Central memory CD4-positive, alpha-beta T cell (primary cell): Measurements from ENCODE around the gene MLPH.

Source experiments
- DNase-seq: peaks from one replicate; pipeline ENCODE4 v3.0.0; 2022

MLPH gene

DNA sequence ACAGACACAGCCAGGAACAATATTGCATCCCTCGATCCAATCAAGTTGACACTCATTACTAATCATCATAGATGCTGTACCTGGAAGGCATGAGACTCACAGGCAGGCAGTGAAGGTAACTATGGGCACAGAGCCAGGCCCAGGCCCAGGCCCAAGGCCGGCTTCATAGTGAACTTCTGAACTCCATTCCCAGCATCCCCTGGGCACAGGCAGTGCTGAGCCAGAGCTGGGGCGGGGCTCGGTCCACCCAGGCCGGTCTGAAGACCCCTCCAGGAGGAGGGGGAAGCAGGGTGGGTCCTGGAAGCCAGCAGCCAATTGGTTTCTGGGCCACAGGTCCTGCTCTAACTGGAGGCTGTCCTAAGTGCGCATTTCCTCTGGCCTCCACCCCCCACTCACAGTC lies 37.6 kb downstream of the MLPH start:
- no peak for DNase-seq

- no peak for DNase-seq
Measured at GRCh38 chr2:237525559-237526157, 38.6 kb downstream of the MLPH start.

DNA sequence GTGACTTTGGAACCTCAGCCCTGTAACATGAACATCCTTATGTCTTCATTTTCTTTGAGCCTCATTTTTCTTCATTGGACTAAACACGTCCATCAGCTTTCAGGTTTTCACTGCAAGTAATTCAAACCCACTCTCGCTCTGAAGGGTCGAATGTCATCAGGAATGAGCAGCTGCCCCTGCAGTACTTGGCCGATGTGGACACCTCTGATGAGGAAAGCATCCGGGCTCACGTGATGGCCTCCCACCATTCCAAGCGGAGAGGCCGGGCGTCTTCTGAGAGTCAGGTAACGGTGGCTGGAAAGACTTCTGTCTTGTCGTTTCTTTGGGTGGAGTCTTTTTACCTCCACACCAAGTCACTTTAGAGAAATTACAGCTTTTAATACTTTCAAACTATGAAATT lies 40.2 kb downstream of the MLPH start:
- no peak for DNase-seq

DNA sequence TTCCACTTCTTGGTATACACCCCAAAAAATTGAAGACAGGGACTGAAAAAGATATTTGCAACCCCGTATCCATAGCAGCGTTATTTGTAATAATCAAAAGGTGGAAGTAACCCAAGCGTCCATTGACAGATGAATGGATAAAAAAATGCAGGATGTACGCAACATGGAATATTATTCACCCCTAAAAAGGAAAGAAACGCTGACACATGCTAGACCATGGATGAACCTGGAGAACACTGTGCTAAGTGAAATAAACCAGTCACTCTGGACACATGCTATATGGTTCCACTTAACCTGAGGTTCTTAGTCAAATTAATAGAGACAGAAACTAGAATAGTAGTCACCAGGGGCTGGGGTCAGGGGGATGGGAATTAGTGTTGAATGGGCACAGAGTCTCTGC lies 40.7 kb downstream of the MLPH start:
- no peak for DNase-seq

- no peak for DNase-seq
Measured at GRCh38 chr2:237529452-237530402, 42.7 kb downstream of the MLPH start.

DNA sequence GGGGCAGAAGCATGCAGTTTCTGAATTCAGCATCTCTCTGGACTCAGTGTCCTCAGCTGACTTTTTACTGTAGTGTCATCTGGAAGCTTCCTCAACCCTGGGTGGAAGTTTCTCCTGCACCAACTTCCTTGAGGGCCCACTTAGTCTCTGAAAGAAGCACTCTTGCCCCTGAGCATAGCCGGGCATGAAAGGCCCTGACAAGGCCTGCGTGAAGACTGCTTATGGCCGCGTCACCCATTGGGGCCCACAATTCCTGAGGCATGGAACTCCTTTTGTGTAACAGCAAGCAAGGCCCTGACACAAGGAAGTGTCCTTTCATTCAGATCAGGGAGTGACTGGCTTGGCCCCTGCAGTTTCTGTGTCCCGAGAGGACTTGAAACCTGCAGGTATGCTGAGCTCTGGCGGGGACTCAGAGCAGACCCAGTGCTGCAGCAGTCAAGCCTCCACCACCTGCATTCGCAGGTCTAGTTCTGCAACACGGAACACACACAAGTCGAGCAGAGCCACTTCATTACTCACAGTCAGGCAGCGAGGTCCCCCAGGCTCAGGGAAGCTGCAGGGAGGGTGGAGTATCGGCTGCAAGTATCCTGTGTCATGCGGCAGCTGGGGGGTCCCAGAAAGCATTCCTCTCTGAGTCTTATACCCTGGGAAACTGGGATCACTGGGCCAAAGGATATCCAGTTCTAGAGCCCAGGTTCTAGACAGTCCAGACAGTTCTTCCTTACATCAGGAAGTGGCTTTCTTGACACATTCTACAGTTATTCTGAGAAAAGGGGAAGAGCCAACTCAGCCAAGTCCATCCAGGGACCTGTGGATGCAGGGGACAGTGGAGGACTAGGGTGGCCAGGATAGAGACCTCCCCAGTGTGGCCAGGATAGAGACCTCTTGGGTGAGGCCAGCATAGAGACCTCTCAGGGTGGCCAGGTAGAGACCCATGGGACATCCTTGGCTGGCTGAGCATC lies 43.7 kb downstream of the MLPH start:
- DNase-seq = no peak

- DNase-seq = no peak
Measured at GRCh38 chr2:237532160-237532559, 45.1 kb downstream of the MLPH start.

- no peak for DNase-seq
Measured at GRCh38 chr2:237533668-237534161, 46.7 kb downstream of the MLPH start.

- DNase-seq = no peak
Measured at GRCh38 chr2:237534380-237534779, 47.3 kb downstream of the MLPH start.

GRCh38 chr2:237535385-237536082 lies 48.5 kb downstream of the MLPH start:
- no peak for DNase-seq

GRCh38 chr2:237536083-237536415 lies 49.0 kb downstream of the MLPH start:
- no peak for DNase-seq

GRCh38 chr2:237536617-237537016 lies 49.6 kb downstream of the MLPH start:
- DNase-seq = no peak

GRCh38 chr2:237538001-237538720 lies 51.1 kb downstream of the MLPH start:
- no peak for DNase-seq

DNA sequence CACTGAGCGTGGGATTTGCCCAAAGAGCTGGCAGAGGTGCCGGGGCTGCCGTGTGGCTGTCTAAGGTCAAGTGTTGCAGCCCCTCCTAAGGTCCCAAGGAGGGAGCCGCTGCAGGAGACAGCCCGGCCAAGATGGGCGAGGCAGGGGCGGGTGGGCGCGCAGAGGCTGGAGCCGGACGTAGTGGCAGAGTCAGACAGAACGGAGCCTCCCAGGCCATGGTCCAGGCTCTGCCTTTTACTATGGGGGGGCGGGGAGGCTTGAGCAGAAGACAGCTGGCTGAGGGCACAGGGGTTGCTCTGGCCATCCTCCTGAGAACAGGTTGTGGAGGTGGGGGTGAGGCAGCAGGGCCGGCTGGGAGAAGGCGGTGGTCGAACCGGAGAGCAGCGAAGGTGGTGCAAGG lies 51.9 kb downstream of the MLPH start:
- no peak for DNase-seq

DNA sequence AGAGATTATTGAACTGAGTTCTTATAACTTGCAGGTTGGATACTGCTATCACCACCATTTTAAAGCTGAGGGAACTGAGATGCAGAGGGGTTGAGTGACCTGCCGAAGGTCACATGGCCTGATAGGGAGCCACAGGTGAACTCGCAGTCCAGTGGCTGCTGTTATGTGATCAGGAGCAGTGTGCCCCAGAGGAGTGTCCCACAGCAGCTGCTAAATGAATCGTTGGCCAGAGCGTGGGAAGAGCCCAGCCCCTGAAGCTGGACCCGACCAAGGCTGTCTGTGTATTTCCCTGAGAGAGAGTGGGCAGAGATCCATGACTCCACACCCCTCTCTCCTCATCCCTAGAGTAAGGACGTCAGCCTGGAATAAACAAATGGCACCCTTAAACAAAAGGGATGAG lies 52.6 kb downstream of the MLPH start:
- DNase-seq = no peak

GRCh38 chr2:237540223-237540775 lies 53.2 kb downstream of the MLPH start:
- no peak for DNase-seq

DNA sequence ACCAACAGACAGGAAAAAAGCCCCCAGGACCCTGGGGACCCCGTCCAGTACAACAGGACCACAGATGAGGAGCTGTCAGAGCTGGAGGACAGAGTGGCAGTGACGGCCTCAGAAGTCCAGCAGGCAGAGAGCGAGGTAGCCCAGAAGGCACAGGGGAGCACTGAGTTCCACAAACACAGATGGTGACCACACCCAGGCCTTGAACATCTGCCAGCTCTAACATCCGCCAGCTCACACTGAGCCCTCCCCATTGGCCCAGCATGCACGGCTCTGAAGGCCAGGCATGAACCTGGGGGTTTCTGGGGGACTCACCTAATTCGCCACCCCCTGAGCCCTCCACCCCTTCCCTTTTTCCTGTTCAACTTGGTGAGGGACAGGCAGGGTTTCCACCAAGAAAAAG lies 53.8 kb downstream of the MLPH start:
- DNase-seq = no peak

DNA sequence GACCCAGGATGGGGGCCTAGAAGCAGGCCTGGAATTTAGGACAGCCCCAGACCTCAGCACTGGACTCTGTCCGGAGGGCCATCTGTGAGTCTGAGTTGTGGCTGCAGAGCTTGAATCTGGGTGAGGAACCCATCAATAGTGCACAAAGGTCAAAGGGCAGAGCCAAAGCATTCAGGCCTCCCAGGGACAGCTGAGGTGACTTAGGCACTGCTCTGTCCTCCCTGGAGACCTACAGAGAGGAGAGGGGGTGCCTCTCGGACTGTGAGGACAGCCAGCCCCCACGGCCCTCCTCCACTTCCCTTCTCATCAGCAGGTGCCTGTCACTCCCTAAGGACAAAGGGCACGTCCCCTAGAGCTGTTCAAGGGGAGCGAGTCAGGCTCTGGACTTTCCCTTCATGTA lies 54.2 kb downstream of the MLPH start:
- no peak for DNase-seq

GRCh38 chr2:237542001-237542704 lies 55.1 kb downstream of the MLPH start:
- no peak for DNase-seq

DNA sequence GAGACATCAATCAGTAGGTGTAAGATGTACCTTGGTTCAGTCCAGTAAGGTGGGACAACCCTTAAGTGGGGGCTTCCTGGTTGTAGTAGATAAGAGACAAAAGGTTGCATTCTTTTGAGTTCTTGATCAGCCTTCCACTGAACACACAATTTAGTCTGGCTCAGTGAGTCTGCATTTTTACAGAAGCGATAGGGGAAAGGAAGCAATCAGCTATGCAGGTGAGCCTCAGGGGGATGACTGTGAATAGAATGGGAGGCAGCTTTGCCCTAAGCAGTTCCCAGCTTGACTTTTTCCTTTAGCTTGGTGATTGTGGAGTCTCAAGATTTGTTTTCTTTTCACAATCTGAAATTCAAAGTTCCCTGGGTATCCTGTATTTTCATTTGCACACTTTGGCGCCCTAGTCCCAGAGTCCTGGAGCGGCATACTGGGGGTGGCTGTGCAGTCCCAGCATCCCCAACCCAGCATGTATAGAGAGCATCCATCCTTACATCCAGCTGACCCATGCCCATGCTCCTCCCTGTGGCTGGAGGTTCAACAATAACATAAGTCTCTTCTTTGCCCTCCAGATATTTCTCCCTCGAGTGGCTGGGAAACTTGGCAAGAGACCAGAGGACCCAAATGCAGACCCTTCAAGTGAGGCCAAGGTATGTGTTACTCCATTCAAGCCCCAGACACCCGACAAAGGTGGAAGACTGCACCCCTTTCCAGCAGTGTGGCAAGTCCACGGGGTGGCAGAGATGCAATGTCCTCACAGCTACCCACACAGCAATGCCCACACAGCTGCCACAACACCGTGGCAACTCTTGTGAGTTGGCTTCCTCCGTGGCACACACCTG lies 59.2 kb downstream of the MLPH start:
- DNase-seq = no peak
